Osteoblast (primary cell): Measurements from ENCODE around the gene HOXA9. TPM values are rescaled to one million over a fixed set of nuclear protein-coding genes. Genes with fewer than 3 reads are reported as not detected.

Experiments
- DNase-seq: peaks from one replicate; pipeline ENCODE4 v3.0.0; 2011; ENCODE audit warnings: low spot score, mixed read lengths; ENCODE audit not compliant: insufficient read length; ENCODE audit errors: missing footprints
- H2AFZ ChIP-seq: 2 replicates; pipeline ENCODE4 v1.6.0; 2011; ENCODE audit warnings: mild to moderate bottlenecking, low read length
- H3K27ac ChIP-seq: 2 replicates; pipeline ENCODE4 v1.5.1; 2011; ENCODE audit warnings: mild to moderate bottlenecking, low read depth, low read length, moderate library complexity
- H3K27me3 ChIP-seq: 2 replicates; pipeline ENCODE4 v1.6.0; 2012; ENCODE audit warnings: mild to moderate bottlenecking, control low read depth, inconsistent platforms, low read length, moderate library complexity; ENCODE audit not compliant: insufficient read depth
- H3K36me3 ChIP-seq: 2 replicates; pipeline ENCODE4 v1.5.1; 2011; ENCODE audit warnings: mild to moderate bottlenecking, low read length, control low read depth, moderate library complexity; ENCODE audit not compliant: insufficient read depth
- H3K4me1 ChIP-seq: 2 replicates; pipeline ENCODE4 v1.5.1; 2011; ENCODE audit warnings: mild to moderate bottlenecking, low read length, control low read depth, moderate library complexity; ENCODE audit not compliant: insufficient read depth
- H3K4me2 ChIP-seq: 2 replicates; pipeline ENCODE4 v1.6.0; 2011; ENCODE audit warnings: mild to moderate bottlenecking, low read length; ENCODE audit not compliant: insufficient read depth
- H3K4me3 ChIP-seq: fragments of 200-600 bp; sonication (generic); 3 replicates; pipeline ENCODE4 v1.5.1; 2012; ENCODE audit warnings: mild to moderate bottlenecking, low read length, inconsistent platforms; ENCODE audit not compliant: insufficient read depth
- H3K79me2 ChIP-seq: 2 replicates; pipeline ENCODE4 v1.6.0; 2012; ENCODE audit warnings: mild to moderate bottlenecking, low read length, control low read depth, inconsistent platforms; ENCODE audit not compliant: insufficient read depth
- H3K9me3 ChIP-seq: 2 replicates; pipeline ENCODE4 v1.5.1; 2011; ENCODE audit warnings: low read depth, low read length, control low read depth
- H4K20me1 ChIP-seq: 2 replicates; pipeline ENCODE4 v1.6.0; 2012; ENCODE audit warnings: mild to moderate bottlenecking, low read length, control low read depth; ENCODE audit not compliant: insufficient read depth
- CTCF ChIP-seq: IDR thresholded peaks from 2 replicates; pipeline ENCODE4 v1.5.1; 2011; ENCODE audit warnings: mild to moderate bottlenecking, low read depth, low read length, moderate library complexity; ENCODE audit errors: extremely low read depth
- total RNA-seq: library from RNA; depleted of rRNA; stranded (reverse); fragments of >200 nt; gene quantifications from 2 replicates; pipeline ENCODE4 v1.2.3, GENCODE V29; 2012

The HOXA9 gene
- total RNA-seq, 1 donor: 19.5 TPM

- Histone ChIP-seq H3K4me2 (peak overlapping the region; percentile 72), H2AFZ (no peak overlapping the region), H3K9me3 (no peaks in the 10 kb centered on the region), H4K20me1 (no peaks in the 10 kb centered on the region), H3K4me3 (peak overlapping the region; percentile 76), H3K27me3 (no peaks in the 10 kb centered on the region), H3K4me1 (peaks cover 15% of the 10 kb centered on the region), H3K27ac (no peak overlapping the region), H3K36me3 (no peaks in the 10 kb centered on the region), H3K79me2 (peaks cover 38% of the 10 kb centered on the region)
- DNase-seq: peak; percentile 53
- TF ChIP-seq CTCF: no peak
These were observed 36.3 kb downstream of the HOXA9 start for GRCh38 chr7:27128776-27129728.

DNA sequence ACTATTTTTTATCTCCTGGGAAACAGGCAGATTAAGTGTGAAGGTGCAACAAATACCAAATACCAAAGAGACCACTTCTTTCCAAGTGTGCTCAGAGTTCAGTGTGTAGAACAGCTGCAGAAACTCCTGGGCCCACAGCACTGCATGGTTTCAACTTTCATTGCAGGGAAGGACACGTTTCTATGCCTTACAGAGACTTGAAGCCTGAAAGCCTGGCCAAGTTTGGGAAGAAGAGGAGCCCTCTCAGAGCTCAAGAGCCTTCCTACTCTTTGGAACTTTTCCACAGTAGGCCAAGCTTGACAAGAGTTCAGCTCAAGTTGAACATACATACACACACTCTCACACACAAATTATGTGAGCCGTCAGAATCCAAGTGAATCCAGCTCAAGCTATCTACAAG, 37.3 kb downstream of the HOXA9 start:
- Histone ChIP-seq H3K4me1 (peaks cover 11% of the 10 kb centered on the region), H3K4me3 (no peak overlapping the region), H3K36me3 (no peaks in the 10 kb centered on the region), H3K9me3 (no peaks in the 10 kb centered on the region), H4K20me1 (no peaks in the 10 kb centered on the region), H3K27me3 (no peaks in the 10 kb centered on the region), H3K27ac (no peak overlapping the region), H3K79me2 (peaks cover 28% of the 10 kb centered on the region), H3K4me2 (no peak overlapping the region), H2AFZ (no peak overlapping the region)
- peak; percentile 66 for DNase-seq
- no peak for TF ChIP-seq CTCF

- Histone ChIP-seq H3K4me2 (no peak overlapping the region), H3K36me3 (peaks cover 5% of the 10 kb centered on the region), H3K9me3 (no peaks in the 10 kb centered on the region), H3K27me3 (no peaks in the 10 kb centered on the region), H3K4me3 (no peak overlapping the region), H4K20me1 (peaks cover 4% of the 10 kb centered on the region), H2AFZ (no peak overlapping the region), H3K27ac (no peak overlapping the region), H3K4me1 (peaks cover 10% of the 10 kb centered on the region), H3K79me2 (peaks cover 17% of the 10 kb centered on the region)
- no peak for TF ChIP-seq CTCF
- DNase-seq: peak; percentile 21
These were observed 38.6 kb downstream of the HOXA9 start for GRCh38 chr7:27126596-27127327.

GRCh38 chr7:27125986-27126394, 39.3 kb downstream of the HOXA9 start:
- no peak overlapping the region for H3K4me3 ChIP-seq
- H4K20me1 ChIP-seq: peaks cover 4% of the 10 kb centered on the region
- peaks cover 12% of the 10 kb centered on the region for H3K79me2 ChIP-seq
- no peaks in the 10 kb centered on the region for H3K9me3 ChIP-seq
- H3K36me3 ChIP-seq: peaks cover 9% of the 10 kb centered on the region
- no peak overlapping the region for H2AFZ ChIP-seq
- H3K27ac ChIP-seq: no peak overlapping the region
- no peak overlapping the region for H3K4me2 ChIP-seq
- no peak for TF ChIP-seq CTCF
- peaks cover 4% of the 10 kb centered on the region for H3K4me1 ChIP-seq
- no peaks in the 10 kb centered on the region for H3K27me3 ChIP-seq
- peak; percentile 78 for DNase-seq
